Neural crest cell (in vitro differentiated cells): Measurements from ENCODE around the gene ZNF430. TPM values are rescaled to one million over a fixed set of nuclear protein-coding genes. Genes with fewer than 3 reads are reported as not detected.

Experiments
- DNase-seq: peaks from one replicate; pipeline ENCODE4 v3.0.0; 2021; ENCODE audit warnings: low read depth, mixed read lengths, low spot score
- H3K27ac Mint-ChIP-seq: one replicate; pipeline ENCODE4 v1.8.0; 2021; ENCODE audit warnings: mild to moderate bottlenecking, mixed read lengths; ENCODE audit not compliant: unreplicated experiment
- H3K27me3 Mint-ChIP-seq: 2 replicates; pipeline ENCODE4 v1.8.0; 2021; ENCODE audit warnings: low read depth, mild to moderate bottlenecking, mixed read lengths
- H3K36me3 Mint-ChIP-seq: 2 replicates; pipeline ENCODE4 v1.8.0; 2021; ENCODE audit warnings: low read depth, mild to moderate bottlenecking, mixed read lengths
- H3K4me1 Mint-ChIP-seq: 2 replicates; pipeline ENCODE4 v1.8.0; 2021; ENCODE audit warnings: mixed read lengths
- H3K4me3 Mint-ChIP-seq: one replicate; pipeline ENCODE4 v1.8.0; 2021; ENCODE audit warnings: mild to moderate bottlenecking, mixed read lengths
- H3K9me3 Mint-ChIP-seq: 2 replicates; pipeline ENCODE4 v1.8.0; 2021; ENCODE audit warnings: mixed read lengths
- total RNA-seq: library from RNA; stranded (reverse); gene quantifications from 2 replicates; pipeline ENCODE4 v1.2.1, GENCODE V29; 2021
- TF ChIP-seq, protein P1 (sequence below): fragments of 200-600 bp; sonication (generic); conservative IDR thresholded peaks from 2 replicates; pipeline ENCODE4 v1.5.0; 2021; ENCODE audit warnings: antibody characterized with exemption, mild to moderate bottlenecking

Gene ZNF430
- total RNA-seq, 1 donor from 2014 or later, result 20.9 TPM

DNA sequence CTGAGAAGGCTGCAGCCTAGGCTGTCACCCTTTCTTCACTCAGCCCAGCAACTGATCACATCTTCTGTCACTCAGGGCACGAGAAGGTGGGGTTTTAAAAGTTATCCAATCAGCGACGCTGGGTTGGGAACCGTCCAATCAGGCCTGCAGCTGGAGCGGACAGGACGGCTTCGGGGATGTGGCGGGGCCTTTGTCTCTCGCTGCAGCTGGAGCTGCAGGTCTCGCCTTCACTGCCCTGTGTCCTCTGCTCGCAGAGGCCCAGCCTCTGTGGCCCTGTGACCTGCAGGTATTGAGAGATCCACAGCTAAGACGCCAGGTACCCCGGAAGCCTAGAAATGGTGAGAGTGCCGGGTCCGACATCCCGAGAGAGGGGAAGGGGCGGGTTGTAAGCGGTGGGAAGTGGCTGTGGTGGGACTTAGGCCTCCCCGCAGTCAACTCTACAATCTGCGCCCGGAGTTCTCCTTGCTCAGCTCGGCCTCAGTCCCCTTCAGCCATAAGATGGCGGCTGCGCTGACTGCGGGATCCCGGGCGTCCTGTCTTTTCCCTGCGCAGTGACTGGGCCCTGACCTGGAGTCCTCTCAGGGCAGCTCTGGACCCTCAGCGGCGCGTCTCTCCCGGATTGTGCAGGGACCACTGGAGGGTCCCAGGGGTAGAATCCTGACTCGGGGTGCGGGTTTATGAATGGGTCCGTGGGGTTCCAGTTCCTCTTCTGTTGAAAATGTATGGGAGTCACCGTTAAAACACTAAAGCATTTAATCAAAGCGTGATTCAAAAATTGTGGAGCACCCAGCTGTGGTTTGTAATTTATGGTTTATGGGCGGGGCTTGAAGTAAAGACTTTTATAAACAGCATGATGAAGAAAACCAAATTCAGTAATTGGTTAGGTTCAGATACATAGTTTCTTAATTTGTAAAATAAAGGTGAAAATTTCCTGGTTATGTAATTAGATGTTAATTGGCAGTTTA lies 61.8 kb downstream of the ZNF430 start, which contains the start of gene ZNF714:
Gene ZNF714, plus strand, starts transcription at position 193 of the 965 bp plus-strand sequence. CDS start 16,066 bp downstream, outside the sequence.
- H3K36me3 Mint-ChIP-seq, result peaks cover 19% of the 10 kb centered on the region
- H3K27ac Mint-ChIP-seq, result peak within 1 kb of the TSS; percentile 99
- peaks cover 42% of the 10 kb centered on the region for H3K4me1 Mint-ChIP-seq
- no peaks in the 10 kb centered on the region for H3K27me3 Mint-ChIP-seq
- no peaks in the 10 kb centered on the region for H3K9me3 Mint-ChIP-seq
- DNase-seq, result peak; percentile 73
- peak within 1 kb of the TSS; percentile 100 for H3K4me3 Mint-ChIP-seq
- TF ChIP-seq, protein P1, sequence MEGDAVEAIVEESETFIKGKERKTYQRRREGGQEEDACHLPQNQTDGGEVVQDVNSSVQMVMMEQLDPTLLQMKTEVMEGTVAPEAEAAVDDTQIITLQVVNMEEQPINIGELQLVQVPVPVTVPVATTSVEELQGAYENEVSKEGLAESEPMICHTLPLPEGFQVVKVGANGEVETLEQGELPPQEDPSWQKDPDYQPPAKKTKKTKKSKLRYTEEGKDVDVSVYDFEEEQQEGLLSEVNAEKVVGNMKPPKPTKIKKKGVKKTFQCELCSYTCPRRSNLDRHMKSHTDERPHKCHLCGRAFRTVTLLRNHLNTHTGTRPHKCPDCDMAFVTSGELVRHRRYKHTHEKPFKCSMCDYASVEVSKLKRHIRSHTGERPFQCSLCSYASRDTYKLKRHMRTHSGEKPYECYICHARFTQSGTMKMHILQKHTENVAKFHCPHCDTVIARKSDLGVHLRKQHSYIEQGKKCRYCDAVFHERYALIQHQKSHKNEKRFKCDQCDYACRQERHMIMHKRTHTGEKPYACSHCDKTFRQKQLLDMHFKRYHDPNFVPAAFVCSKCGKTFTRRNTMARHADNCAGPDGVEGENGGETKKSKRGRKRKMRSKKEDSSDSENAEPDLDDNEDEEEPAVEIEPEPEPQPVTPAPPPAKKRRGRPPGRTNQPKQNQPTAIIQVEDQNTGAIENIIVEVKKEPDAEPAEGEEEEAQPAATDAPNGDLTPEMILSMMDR, result no peak

DNA sequence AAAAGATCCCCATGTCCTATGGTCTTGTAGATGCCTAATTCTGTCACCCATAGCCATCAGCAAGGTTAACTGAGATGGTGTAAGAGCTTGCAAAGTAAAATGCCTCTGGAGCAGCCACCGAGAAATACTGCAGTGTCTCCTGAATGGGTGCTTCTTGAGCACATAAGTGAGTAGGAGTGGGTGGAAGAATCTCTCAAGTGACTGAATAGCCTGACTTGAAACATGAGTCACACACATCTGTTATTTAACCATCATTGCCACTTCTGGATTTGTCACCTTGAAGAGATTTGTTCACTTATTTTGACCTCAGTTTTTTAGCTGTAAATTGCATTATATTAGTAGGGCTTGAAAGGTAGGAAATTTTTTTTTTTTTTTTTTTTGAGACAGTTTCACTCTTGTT lies 63.9 kb downstream of the ZNF430 start:
- no peak for DNase-seq
- peak overlapping the region; percentile 100 for H3K4me3 Mint-ChIP-seq
- no peak overlapping the region for H3K27ac Mint-ChIP-seq
- no peaks in the 10 kb centered on the region for H3K27me3 Mint-ChIP-seq
- TF ChIP-seq, protein P1, result no peak
- H3K4me1 Mint-ChIP-seq, result peaks cover 42% of the 10 kb centered on the region
- no peaks in the 10 kb centered on the region for H3K9me3 Mint-ChIP-seq
- peaks cover 20% of the 10 kb centered on the region for H3K36me3 Mint-ChIP-seq

DNA sequence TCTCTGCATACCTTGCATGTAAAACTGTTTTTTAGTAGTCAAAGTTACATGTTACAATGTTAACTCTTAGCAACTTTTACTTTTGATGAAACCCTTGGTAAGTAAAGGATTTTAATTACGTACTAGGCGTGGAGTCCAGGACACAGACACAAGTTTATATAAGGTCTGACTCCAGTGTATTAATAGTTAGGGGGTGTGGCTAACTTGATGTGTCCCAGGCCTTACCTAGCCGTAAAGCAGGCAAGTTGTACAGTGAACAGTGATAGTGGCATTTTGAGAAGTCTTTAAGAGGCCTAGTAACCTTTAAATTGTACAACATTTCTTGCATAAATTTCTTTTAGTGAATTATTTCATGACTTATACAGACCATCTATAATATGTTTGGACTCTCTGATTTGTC lies 67.4 kb downstream of the ZNF430 start:
- H3K27me3 Mint-ChIP-seq, result no peaks in the 10 kb centered on the region
- no peaks in the 10 kb centered on the region for H3K9me3 Mint-ChIP-seq
- H3K4me1 Mint-ChIP-seq, result peaks cover 49% of the 10 kb centered on the region
- H3K27ac Mint-ChIP-seq, result no peak overlapping the region
- peaks cover 31% of the 10 kb centered on the region for H3K36me3 Mint-ChIP-seq
- no peak overlapping the region for H3K4me3 Mint-ChIP-seq
- TF ChIP-seq, protein P1, result no peak
- DNase-seq, result no peak

DNA sequence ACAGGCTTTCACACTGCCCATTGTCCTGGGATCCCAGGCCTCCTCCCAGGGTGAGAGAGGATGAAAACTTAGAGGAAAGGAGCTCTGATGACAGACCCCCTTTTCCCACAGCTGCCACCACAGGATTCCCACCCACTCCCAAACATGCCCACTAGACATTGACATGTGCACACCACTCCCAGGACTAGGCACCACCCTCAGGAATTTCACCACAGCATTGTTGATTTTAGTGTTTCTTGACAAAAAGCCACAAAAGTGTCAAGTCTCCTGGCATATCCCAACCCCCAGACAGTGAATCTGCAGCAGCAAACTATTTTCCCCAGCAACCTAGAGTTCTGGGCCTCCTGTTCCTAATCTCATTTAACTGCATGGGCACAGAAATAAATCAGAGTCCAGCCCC lies 71.7 kb downstream of the ZNF430 start:
- Mint-ChIP-seq H3K27me3 (no peaks in the 10 kb centered on the region), H3K4me3 (no peak overlapping the region)

DNA sequence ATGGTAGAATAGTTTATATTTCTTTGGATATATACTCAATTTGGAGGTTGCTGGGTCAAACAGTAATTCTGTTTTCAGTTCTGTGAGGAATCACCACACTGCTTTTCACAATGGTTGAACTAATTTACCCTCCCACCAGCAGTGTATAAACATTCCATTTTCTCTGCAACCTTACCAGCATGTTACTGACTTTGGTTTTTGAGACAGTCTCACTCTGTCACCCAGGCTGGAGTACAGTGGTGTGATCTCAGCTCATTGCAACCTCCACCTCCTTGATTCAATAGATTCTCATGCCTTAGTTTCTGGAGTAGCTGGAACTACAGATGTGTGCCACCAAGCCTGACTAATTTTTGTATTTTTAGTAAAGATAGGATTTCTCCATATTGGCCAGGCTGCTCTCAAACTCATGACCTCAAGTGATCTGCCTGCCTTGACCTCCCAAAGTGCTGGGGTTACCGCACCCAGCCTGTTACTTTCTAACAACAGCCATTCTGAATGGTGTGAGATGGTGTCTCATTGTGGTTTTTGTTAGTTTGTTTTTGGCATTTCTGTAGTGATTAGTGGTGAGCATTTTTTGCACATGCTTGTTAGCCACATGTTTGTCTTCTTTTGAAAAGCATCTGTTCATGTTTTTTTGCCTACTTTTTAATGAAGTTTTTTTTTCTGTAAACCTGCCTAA lies 74.0 kb downstream of the ZNF430 start:
- Mint-ChIP-seq H3K36me3 (peaks cover 36% of the 10 kb centered on the region), H3K9me3 (no peaks in the 10 kb centered on the region), H3K27me3 (no peaks in the 10 kb centered on the region), H3K4me1 (peaks cover 17% of the 10 kb centered on the region), H3K27ac (no peak overlapping the region), H3K4me3 (no peak overlapping the region)
- DNase-seq, result no peak
- TF ChIP-seq, protein P1, result no peak

More for the DNA sequence above, 71.7 kb downstream of the ZNF430 start:
- TF ChIP-seq, protein P1, result no peak
- Mint-ChIP-seq H3K4me1 (peaks cover 17% of the 10 kb centered on the region), H3K27ac (peak overlapping the region; percentile 25), H3K36me3 (peaks cover 34% of the 10 kb centered on the region), H3K9me3 (no peaks in the 10 kb centered on the region)
- no peak for DNase-seq
